B cell (primary cell): ENCODE data around the gene GGTLC3.
"Not testable (repeated sequence)": the region's sequence is repeated elsewhere in the genome, so short reads cannot be mapped to it uniquely, and the experiment has no call there.

Experiments used
- EZH2 ChIP-seq: IDR thresholded peaks from 2 replicates; pipeline ENCODE4 v1.6.1; 2012; ENCODE audit warnings: borderline replicate concordance, low read depth, mild to moderate bottlenecking, moderate library complexity, low read length; ENCODE audit not compliant: insufficient read depth, poor library complexity, severe bottlenecking
- TF ChIP-seq, protein P1 (sequence below): fragments of 200-600 bp; IDR thresholded peaks from one replicate; pipeline ENCODE4 v1.8.0; 2022; ENCODE audit warnings: antibody characterized with exemption, mild to moderate bottlenecking

DNA sequence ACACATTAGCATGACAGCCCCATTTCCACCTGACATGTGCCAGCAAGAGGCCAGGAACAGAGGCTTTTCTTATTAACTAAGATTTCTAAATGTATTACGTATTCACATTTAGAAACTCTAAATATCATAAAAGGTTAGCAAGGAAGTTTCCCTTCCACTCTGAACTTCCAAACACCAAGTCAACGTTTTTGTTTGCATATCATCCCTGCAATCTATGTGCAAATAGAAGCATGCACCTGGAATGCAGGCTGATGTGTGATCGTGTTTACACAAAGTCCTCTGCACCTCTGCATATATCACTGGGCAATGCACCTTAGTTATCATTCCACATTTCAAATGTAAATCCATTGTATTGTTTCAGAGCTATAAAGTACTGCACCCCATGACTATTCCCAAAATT is 21.7 kb downstream of the GGTLC3 start:
- not testable (repeated sequence) for TF ChIP-seq EZH2
- TF ChIP-seq, protein P1, sequence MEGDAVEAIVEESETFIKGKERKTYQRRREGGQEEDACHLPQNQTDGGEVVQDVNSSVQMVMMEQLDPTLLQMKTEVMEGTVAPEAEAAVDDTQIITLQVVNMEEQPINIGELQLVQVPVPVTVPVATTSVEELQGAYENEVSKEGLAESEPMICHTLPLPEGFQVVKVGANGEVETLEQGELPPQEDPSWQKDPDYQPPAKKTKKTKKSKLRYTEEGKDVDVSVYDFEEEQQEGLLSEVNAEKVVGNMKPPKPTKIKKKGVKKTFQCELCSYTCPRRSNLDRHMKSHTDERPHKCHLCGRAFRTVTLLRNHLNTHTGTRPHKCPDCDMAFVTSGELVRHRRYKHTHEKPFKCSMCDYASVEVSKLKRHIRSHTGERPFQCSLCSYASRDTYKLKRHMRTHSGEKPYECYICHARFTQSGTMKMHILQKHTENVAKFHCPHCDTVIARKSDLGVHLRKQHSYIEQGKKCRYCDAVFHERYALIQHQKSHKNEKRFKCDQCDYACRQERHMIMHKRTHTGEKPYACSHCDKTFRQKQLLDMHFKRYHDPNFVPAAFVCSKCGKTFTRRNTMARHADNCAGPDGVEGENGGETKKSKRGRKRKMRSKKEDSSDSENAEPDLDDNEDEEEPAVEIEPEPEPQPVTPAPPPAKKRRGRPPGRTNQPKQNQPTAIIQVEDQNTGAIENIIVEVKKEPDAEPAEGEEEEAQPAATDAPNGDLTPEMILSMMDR: not testable (repeated sequence)
